HG03066 (cell line): ENCODE measurements around the gene ISG15.
"Not testable (repeated sequence)": the region's sequence is repeated elsewhere in the genome, so short reads cannot be mapped to it uniquely, and the experiment has no call there.

ENCODE experiments used
- ATAC-seq: cut with Tn5 transposase; IDR thresholded peaks from one replicate; pipeline ENCODE4 v1.9.1; 2021; ENCODE audit warnings: low read depth; ENCODE audit not compliant: unreplicated experiment

ISG15 gene

GRCh38 chr1:1024771-1025699 lies 11.7 kb downstream of the ISG15 start:
- ATAC-seq: no peak

GRCh38 chr1:1025730-1026129 lies 12.4 kb downstream of the ISG15 start:
- no peak for ATAC-seq

- ATAC-seq: no peak
These were observed 13.5 kb downstream of the ISG15 start for GRCh38 chr1:1026599-1027413.

GRCh38 chr1:1027791-1028190 lies 14.5 kb downstream of the ISG15 start:
- ATAC-seq: no peak

GRCh38 chr1:1030867-1031658 lies 17.8 kb downstream of the ISG15 start:
- not testable (repeated sequence) for ATAC-seq

GRCh38 chr1:1031659-1032235 lies 18.4 kb downstream of the ISG15 start:
- no peak for ATAC-seq

- no peak for ATAC-seq
These were observed 19.1 kb downstream of the ISG15 start for GRCh38 chr1:1032424-1032823.

- peak; percentile 83 for ATAC-seq
These were observed 19.8 kb downstream of the ISG15 start for GRCh38 chr1:1033009-1033587.

- no peak for ATAC-seq
These were observed 20.6 kb downstream of the ISG15 start for GRCh38 chr1:1033731-1034438.

GRCh38 chr1:1034439-1034781 lies 21.1 kb downstream of the ISG15 start:
- no peak for ATAC-seq

- ATAC-seq: no peak
These were observed 22.1 kb downstream of the ISG15 start for GRCh38 chr1:1035291-1035943.

GRCh38 chr1:1037366-1038327 lies 24.4 kb downstream of the ISG15 start:
- ATAC-seq: no peak

GRCh38 chr1:1038694-1039093 lies 25.4 kb downstream of the ISG15 start:
- no peak for ATAC-seq

GRCh38 chr1:1039145-1039910 lies 26.0 kb downstream of the ISG15 start:
- no peak for ATAC-seq

- no peak for ATAC-seq
These were observed 27.0 kb downstream of the ISG15 start for GRCh38 chr1:1040004-1040991.

- ATAC-seq: no peak
These were observed 27.8 kb downstream of the ISG15 start for GRCh38 chr1:1041092-1041523.
